ENCODE data around the gene BRINP3.
A peak's percentile ranks its signal among the peaks of the same experiment; 100 is the strongest.

Gene BRINP3

DNA sequence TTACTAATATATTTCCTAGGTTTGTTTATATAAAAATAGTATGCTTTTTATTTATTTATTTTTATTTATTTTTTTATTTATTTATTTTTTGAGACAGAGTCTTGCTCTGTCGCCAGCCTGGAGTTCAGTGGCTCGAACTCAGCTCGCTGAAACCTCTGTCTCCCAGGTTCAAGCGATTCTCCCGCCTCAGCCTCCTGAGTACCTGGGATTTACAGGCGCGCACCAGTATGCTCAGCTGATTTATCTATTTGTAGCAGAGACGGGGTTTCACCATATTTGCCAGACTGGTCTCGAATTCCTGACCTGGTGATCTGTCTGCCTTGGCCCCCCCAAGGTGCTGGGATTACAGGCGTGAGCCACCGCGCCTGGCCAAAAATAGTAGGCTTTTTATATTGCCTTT, 33.2 kb downstream of the BRINP3 start:
- DNase-seq = no peak

DNA sequence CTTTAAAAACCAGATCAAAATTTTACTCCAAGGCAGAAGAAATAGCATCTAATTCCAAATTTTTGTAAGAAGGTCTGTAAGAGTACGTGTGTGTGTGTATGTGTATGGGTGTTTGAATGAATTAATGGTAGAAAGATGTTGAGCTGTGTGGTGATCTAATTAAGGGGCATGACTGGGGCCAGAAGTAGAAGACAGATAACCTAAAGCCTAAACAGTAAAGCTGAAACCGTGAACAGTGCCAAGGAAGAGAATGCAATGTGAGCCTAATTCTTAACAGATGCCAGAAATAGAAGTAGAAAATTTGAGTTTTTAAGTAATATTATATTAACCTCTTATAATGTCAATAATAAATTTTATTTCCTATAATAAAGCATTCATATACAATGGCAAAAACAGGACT, 38.2 kb downstream of the BRINP3 start:
- no peak for DNase-seq

DNA sequence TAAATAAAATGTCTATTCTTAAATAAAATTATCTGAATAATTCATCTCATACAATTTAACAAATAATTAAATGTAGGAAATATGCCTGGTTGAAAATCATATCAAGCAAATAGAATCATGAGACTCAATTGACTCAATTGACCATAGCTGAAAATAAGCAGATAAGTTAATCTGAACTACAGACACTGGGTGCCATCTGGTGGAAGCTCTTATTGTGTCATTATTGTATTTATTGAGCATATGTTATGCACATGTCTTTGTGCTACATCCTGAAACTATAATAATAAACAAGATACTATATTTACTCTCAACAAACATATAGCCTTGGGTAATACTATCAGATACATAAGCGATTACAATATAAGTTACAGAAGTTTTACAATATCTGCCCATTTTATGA, 41.0 kb downstream of the BRINP3 start:
- no peak for DNase-seq

DNA sequence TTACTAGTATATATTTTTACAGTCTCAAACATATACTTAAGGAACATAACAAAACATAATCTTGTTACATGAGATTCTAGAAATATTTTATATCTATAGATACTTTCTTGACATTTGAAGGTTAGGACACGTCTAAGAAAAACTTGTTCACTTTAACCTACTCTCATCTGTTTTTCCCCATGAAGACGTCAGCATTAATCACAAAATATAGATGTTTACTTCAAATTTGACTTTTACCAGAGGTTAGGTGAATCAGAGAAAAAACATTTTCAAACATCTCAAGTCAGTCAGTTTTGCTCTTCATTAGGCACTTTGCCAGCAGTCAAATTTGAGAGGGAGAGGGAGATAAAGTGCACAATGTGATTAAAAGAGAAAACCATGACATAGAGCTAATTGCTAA, 47.7 kb downstream of the BRINP3 start:
- no peak for DNase-seq

DNA sequence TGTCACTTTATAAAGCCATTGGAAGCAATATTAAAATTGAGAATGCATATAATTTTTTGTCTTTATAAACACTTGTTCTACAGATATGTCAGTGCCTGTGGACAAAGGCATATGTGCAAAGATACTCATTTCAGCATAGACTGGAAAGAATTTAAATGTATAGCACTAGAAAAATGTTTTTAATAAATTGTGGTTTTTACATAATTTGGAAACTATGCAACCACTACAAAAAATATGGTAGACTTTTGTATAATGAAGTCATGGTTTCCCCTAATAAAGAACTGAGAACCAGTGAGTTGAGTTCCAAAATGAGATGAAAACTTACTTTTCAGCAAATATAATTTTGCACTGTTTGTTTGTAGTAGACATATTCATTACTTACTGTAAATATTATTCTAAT, 48.5 kb downstream of the BRINP3 start:
- no peak for DNase-seq

DNA sequence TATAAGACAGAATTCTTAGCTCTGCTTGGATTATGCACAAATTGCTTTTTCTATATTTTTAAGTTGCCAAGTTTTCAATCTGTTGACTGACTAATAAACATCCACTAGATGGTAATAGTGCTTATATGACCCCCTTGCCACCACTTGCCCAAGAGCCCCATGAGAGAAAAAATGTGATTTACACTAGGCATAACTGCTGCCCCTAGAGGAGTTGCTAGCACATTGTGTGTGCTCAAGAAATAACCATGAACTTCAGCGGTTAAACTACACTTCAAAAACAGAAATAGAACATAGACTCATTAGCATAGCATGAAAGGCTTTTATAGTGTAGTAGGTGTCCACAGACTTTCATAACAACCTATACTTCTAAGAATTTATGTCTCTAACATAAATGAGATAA, 61.4 kb downstream of the BRINP3 start:
- DNase-seq = no peak

DNA sequence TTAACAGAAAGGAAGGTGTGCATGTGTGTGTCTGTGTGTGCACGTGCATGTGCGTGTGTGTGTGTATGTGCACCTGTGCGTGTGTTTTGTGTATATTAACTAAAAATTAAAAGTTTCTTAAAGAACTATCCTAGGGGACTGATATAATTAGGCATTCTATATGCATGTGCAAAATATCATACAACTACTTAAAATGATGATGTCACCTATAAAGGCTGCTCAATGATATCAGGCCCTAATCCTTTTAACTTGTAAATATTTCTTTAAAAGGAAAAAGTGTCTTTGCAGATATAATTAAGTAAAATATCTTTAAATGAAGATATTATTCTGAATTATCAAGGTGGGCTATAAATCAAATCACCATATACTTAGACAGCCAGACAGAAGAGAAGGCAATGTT, 64.5 kb downstream of the BRINP3 start:
- DNase-seq = no peak

DNA sequence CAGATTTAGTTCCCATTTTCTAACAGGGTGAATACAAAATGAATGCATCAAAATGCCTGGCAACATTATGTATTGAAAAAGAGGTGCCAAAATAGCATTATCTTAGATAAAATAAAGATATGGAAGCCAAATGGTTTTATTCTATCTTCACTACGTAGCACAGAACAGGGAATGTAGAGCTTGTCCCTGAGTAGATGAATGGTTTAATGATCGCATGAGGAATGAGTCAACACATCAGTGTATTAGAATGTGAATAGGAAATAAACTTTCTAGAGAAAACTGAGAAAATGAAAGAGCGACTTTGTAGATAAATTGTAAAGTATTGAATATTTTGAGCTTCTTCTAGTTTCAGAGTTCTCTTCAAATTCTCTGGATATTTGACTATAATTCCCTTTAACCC, 74.3 kb downstream of the BRINP3 start:
- no peak for DNase-seq

DNA sequence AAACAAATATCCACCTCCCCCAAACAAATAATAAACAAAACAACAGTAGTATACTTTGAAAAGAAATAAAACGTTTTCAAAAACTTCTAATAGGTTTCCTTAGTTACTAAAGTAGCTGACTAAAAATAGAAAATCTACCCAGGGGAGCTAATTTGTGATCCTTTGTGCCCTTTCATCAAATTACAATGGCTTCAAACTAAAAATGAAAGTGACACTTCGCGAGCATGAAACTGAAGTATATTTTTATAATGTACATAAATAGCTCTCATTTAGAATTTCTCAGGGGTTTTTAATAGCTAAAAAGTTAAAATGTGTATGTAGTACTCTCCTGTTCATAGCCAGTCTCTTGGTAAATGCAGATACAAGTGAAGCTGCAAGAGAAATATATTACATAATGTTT, 78.4 kb downstream of the BRINP3 start:
- DNase-seq = no peak

DNA sequence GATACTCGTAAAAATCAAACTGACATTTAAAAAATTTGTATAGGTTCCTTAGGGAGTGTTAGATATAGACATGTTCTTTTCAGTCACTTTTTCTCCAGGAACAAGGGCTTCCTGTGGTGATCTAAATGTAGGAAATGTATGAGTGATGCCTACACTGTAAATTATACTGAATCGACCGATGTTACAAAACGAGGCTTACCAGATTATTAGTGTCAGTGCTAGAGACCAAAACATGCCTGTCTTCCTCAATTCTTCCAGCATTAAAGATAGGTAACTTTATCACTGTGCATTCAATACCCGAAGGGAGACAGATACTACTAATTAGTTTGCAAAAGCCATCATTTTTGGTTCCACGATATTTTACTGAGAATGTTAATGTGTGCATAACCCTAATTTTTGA, 86.1 kb downstream of the BRINP3 start:
- peak; percentile 8 for DNase-seq

DNA sequence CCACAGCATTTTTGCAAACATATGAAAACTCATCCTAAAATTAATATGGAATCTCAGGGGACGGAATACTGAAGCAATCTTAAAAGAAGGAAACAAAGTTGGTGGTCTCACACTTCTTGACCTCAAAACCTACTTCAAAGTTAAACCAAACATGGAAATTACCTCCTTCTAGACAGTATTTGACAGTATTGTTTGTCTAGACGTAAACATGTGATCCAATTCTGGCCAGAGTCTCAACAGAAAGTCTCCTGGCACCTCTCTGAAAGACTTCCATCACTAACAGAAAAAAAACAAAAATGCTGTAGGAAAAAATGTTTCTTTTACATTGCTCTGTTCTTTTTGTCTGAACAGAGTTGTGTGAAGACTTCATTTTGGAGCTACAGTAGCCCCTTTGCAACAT, 99.7 kb downstream of the BRINP3 start:
- DNase-seq = no peak

DNA sequence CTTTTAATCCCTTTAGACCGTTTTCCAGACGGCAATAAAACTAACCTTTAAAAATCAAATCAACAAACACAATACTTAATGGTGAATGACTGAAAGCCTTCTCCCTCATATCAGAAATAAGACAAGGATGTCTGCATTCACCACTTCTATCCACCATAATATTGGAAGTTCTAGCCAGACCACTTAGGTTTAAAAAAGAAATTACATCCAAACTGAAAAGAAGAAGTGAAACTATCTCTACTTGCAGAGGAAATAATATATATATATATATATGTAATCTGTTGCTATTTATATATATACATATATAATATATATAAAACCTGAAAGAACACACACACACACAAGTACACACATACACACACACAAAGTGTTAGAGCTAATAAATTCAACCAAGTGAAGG, 100.4 kb downstream of the BRINP3 start:
- no peak for DNase-seq

DNA sequence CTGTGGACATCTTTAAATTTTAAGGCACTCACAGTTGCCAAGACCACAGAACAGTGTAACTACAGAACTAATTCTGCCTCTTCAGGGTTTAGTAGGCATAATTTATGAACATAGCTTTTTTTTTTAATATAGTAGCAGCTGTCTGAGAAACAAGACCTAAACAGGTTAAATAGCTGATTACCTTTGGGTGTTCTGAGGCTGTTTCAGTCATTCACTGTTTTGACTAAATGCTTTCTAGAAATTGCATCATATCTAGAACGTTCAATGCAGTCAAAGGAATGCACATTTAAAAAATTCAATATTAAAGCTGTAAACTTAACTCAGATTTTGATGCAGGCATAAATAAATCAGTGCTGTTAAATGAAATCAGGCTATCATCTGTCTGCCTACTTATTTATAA, 101.6 kb downstream of the BRINP3 start:
- no peak for DNase-seq

DNA sequence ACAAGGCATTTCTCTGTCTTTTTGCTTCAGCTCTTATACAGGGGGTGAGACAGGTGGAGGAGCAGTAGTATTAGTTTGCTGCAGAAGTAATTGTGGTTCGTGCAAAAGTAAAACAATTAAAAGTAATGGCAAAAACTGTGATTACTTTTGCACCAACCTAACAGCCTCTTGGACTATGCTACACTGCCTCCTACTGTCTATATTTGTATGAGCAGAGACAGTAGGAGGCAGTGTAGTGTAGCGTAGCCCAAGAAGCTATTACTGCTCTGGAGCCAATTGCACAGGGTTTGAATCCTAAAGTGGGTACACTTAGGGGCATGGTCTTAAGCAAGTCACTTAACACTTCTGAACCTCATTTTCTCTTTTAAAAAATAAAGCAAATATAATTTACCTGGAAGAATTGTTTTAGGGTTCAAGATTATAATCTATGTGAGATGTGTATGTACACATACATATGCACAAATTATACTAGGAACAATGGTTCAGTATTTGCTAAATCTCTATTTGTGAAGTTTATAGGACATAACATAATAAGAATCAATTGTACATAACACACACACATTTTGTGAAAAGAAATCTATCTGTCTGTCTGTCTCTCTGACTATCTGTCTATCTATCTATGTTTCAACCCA, 103.8 kb downstream of the BRINP3 start:
- DNase-seq = no peak

DNA sequence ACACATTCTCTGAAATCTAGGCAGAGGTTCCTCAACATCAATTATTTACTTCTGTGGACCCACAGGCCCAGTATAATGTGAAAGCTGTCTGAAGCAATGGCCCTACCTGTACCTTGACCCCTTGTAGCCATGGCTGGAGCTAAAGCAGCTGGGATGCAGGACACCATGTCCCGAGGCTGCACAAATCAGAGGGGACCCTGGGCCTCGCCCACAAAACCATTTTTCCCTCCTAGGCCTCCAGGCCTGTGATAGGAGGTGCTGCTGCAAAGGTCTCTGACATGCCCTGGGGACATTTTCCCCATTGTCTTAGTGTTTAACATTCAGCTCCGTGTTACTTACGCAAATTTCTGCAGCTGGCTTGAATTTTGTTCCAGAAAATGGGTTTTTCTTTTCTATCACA, 110.5 kb downstream of the BRINP3 start:
- DNase-seq = no peak

DNA sequence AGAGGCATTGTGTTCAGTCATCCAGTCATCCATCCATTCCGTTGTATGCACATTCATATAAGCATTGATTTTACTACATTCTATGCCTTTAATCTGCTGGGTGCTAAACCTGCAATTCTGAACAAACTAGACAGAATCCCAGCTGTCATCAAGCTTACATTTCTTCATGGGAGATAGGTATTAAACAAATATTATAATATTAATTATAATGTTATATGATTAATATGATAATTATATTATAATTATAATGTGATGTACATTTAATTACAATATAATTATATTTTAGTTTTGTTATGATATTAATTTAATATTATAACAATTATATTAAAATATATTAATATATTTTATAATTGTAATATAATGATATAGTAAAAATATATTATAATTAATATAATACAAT, 112.4 kb downstream of the BRINP3 start:
- DNase-seq = no peak

DNA sequence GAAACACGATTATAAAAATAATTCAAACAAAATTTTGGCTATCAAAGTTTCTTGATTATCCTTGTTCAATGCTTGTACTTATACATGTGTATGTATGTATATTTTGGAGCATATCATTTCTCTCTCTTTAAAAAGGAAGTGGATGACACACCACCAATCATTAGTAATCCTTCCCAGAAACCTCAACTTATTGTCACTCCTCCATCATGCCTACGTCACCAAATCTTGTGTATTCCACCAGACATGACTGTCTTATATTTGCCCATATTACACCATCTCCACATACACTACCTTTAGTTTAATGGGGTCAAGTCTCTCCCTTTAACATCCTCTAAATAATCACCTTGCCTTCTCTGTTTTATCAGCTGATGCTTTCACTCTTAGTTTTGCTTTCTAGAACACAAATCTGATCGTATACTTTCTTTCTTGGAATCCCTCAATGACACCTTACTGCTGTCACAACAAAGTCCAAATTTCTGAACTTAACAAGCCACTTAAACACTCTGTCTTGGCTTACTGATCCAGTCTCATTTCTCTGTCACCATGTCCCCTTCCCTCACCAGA, 124.0 kb downstream of the BRINP3 start:
- no peak for DNase-seq

DNA sequence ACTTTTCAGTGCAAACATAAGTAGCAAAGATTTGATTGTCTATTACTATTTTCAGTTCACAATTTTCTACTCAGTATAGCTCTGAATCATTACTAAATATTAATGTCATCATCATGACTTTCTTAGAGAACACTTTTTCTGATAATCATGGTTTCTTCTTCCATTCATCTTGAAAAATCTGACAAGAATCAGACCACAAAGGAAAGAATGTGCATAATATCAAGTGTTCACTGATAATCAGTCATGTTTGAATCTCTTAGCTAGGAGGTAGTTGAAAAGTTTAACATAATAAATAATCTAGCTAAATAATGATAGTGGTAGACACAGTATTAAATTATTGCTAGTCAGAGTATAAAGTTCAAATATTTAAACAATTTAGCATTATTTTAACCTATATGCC, 133.2 kb downstream of the BRINP3 start:
- no peak for DNase-seq

DNA sequence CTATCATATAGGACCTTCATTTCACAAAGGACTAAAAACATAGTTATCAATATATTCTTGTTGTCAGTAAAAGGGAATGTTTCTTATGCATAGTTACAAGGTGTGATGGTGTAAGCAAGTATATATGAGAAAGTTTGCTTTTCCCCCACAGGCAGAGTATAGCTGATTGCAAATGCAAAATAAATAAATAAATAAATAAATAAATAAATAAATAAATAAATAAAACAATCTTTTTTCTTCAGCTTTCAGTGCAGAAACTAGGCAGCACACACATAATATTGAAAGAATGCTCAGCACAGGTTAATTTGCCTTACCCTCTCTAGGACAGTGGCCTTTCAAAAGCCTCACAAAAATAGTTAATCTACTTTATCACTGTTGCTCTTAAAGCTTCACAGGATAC, 138.8 kb downstream of the BRINP3 start:
- no peak for DNase-seq

DNA sequence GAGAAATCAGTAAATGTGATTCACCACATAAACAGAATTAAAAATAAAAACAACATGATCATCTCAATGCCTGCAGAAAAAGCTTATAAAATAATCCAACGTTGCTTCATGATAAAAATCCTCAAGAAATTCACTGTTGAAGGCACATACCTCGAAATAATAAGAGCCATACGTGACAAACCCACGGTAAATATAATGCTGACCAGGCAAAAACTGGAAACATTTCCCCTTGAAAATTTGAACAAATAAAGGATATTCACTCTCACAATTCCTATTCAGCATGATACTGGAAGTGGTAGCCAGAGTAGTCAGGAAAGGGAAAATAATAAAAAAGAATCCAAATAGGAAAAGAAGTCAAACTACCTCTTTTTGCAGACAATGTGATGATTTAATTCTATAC, 148.8 kb downstream of the BRINP3 start:
- DNase-seq = no peak

DNA sequence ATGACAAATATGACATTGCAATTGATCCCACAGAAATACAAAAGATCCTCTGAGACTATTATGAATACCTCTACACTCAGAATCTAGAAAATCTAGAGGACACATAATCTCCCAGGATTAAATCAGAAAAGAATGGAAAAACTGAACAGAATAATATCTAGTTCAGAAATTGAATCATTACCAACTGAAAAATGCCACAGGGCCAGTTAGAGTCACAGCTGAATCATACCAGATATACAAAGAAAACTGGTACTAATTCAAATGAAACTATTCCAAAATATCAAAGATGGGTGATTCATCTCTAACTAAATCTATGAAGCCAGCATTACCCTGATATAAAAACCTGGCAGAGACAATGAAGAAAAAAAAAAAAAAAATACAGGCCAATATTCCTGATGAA, 149.3 kb downstream of the BRINP3 start:
- no peak for DNase-seq

DNA sequence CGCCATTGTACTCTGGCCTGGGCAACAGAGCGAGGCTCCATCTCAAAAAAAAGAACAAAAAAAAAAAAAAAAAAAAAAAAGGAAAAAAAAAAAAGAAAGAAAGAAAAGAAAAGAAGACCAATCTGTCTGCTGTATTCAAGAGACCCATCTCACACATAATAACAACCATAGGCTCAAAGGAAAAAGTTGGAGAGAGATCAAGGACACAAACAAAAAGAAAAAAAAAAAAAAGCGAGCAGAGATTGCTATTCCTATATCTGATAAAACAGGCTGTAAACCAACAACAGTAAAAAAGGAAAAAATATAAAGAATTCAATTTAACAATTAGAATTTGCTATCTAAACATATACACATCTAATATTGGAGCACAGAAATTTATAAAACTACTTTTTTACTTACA, 150.4 kb downstream of the BRINP3 start:
- DNase-seq = no peak

DNA sequence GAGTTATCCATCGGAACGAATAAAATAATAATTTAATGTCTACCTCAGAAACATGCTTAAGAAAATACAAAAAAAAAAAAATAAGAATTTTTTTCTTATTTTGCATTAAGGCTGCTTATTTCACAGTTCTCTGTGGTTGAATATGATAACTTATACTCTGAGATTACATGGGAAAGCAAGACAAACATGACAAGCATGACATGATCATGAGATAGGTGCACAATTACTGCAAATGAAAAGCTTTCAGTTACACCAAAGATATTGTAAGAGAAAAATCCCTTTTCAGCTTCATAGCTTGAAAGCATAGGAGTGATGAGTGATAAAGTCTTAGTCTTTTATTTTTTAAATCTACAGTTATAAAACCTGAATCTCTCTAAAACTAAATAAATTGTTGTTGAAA, 154.1 kb downstream of the BRINP3 start:
- no peak for DNase-seq

DNA sequence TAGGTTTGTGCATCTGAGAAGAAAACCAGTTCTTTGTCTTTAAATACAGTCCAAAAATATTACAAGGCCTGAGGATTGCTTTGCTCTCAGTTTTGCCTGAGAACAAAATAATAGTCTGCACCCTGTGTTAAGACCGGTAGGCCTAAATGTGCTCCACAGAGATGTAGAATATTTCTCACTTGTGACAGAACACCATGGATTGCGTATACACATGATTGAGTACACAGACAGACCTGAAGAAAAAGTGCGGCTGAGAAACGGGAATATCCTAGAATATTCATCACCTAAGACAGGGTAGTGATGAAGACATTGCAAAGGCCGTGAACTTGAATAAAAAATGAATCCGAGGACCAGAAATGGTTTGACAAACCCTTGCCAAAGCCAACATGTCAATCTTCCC, 155.4 kb downstream of the BRINP3 start:
- no peak for DNase-seq

DNA sequence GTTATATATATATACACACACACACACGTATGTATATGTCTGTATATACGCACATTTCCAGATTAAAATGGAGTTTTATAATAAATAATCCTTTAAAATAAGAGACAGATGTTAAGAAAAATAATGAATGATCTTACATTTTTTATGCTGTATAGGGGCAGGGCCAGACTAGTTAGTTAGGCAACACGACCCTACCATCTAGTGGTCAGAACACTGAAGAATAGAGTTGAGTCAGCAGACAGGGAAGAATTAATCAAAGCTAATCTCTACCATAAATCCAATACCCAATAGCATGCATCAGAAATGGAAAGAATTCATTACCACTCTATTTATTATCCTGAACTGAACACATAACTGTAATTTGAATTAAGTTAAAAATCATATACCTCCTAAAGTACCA, 156.7 kb downstream of the BRINP3 start:
- DNase-seq = no peak

DNA sequence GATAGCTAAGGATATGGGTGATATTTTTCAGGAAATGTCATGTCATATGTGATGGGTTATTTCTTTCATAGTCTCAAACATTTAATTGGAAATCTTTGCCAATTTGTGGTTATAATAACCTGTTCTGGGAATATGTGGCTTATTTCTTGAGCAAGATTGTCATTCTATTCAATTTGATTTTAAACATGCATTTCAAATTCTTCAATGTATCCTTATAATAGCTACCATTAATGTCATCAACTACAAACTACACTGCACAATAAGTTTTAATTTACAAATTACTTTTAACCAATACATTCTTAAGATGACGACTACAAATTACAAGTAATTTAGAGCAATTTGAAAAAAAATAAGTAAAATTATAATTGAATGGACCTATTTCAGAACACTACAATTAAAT, 164.9 kb downstream of the BRINP3 start:
- no peak for DNase-seq

All from NCI-H2227 treated with DMSO at 0.1 percent for 48 hours (cell line).